Endodermal cell (in vitro differentiated cells): ENCODE data around the gene RAI14. TPM values are rescaled to one million over a fixed set of nuclear protein-coding genes. Genes with fewer than 3 reads are reported as not detected.

Experiments
- DNase-seq: peaks from one replicate; pipeline ENCODE4 v3.0.0-alpha.2; 2017
- H3K27ac ChIP-seq: 2 replicates; pipeline ENCODE4 v1.5.1; 2013; ENCODE audit warnings: mild to moderate bottlenecking, low read depth, low read length, moderate library complexity
- H3K27me3 ChIP-seq: 2 replicates; pipeline ENCODE4 v1.6.1; 2013; ENCODE audit warnings: mild to moderate bottlenecking, low read length, moderate library complexity; ENCODE audit not compliant: insufficient read depth, control insufficient read depth, poor library complexity, severe bottlenecking
- H3K36me3 ChIP-seq: 2 replicates; pipeline ENCODE4 v1.7.0; 2013; ENCODE audit warnings: mild to moderate bottlenecking, low read length, moderate library complexity; ENCODE audit not compliant: control insufficient read depth, insufficient read depth
- H3K4me1 ChIP-seq: one replicate; pipeline ENCODE4 v1.7.0; 2013; ENCODE audit warnings: low read length; ENCODE audit not compliant: control insufficient read depth, insufficient read depth
- H3K4me3 ChIP-seq: 2 replicates; pipeline ENCODE4 v1.5.1; 2013; ENCODE audit warnings: mild to moderate bottlenecking, low read length, moderate library complexity
- H3K9ac ChIP-seq: 2 replicates; pipeline ENCODE4 v1.6.1; 2013; ENCODE audit warnings: mild to moderate bottlenecking, low read length, moderate library complexity; ENCODE audit not compliant: poor library complexity, severe bottlenecking; ENCODE audit errors: extremely low read depth
- H3K9me3 ChIP-seq: 2 replicates; pipeline ENCODE4 v1.6.1; 2013; ENCODE audit warnings: mild to moderate bottlenecking, low read length, moderate library complexity; ENCODE audit not compliant: control insufficient read depth
- H3K27ac Mint-ChIP-seq: 2 replicates; pipeline ENCODE4 v1.8.0; 2020; ENCODE audit warnings: mixed read lengths
- H3K27me3 Mint-ChIP-seq: 2 replicates; pipeline ENCODE4 v1.8.0; 2021; ENCODE audit warnings: mild to moderate bottlenecking, mixed read lengths; ENCODE audit not compliant: insufficient read depth
- H3K36me3 Mint-ChIP-seq: 2 replicates; pipeline ENCODE4 v1.8.0; 2020; ENCODE audit warnings: low read depth, mixed read lengths
- H3K4me1 Mint-ChIP-seq: 2 replicates; pipeline ENCODE4 v1.8.0; 2020; ENCODE audit warnings: mixed read lengths
- H3K4me3 Mint-ChIP-seq: 2 replicates; pipeline ENCODE4 v1.8.0; 2020; ENCODE audit warnings: mild to moderate bottlenecking, moderate library complexity, mixed read lengths
- H3K9me3 Mint-ChIP-seq: 2 replicates; pipeline ENCODE4 v1.8.0; 2020; ENCODE audit warnings: mild to moderate bottlenecking, mixed read lengths
- CTCF ChIP-seq: fragments of 200-600 bp; sonication (generic); conservative IDR thresholded peaks from 2 replicates; pipeline ENCODE4 v1.5.0; 2021; ENCODE audit warnings: antibody characterized with exemption, mild to moderate bottlenecking
- WGBS, 2 experiments: methylation state at CpG; one replicate each; pipeline versions ENCODE4 v1.1.5 to v1.1.7; 2013; ENCODE audit warnings: missing lambda C conversion rate in 2 of 2, mixed read lengths in 1 of 2; ENCODE audit not compliant: insufficient coverage in 1 of 2, insufficient read length in 1 of 2; 5-methylcytosine and 5-hydroxymethylcytosine counted together
- total RNA-seq, 2 donors: library from RNA; stranded (reverse); fragmentation: NEBNext Ultra II Directional in 1 of 2; extraction: Animal tissue kit (Norgen Biotek cat#: 25700) in 1 of 2; gene quantifications; 2 replicates in 1 of 2; 3 replicates in 1 of 2; pipeline ENCODE4 v1.2.1, GENCODE V29; 2021

The RAI14 gene
- total RNA-seq, 2 donors from 2014 or later, result 66.6 to 87.5 TPM

GRCh38 chr5:34843497-34843896 lies 187.4 kb downstream of the RAI14 start:
- H3K9me3 ChIP-seq, result no peaks in the 10 kb centered on the region
- Mint-ChIP-seq H3K36me3 (peaks cover 6% of the 10 kb centered on the region), H3K4me1 (peaks cover 4% of the 10 kb centered on the region), H3K9me3 (peaks cover 3% of the 10 kb centered on the region), H3K27ac (no peak overlapping the region), H3K27me3 (no peaks in the 10 kb centered on the region), H3K4me3 (no peak overlapping the region)
- H3K9ac ChIP-seq, result no peak overlapping the region
- no peak overlapping the region for H3K27ac ChIP-seq
- H3K27me3 ChIP-seq, result no peaks in the 10 kb centered on the region
- H3K4me3 ChIP-seq, result no peak overlapping the region
- no peaks in the 10 kb centered on the region for H3K36me3 ChIP-seq
- no peaks in the 10 kb centered on the region for H3K4me1 ChIP-seq
- WGBS, 2 experiments, result 95% methylated on average over 2 of the region's 2 CpGs; no CpG with 5 or more reads in 1 of the 2 experiments
- TF ChIP-seq CTCF, result no peak
- no peak for DNase-seq

- H3K27me3 ChIP-seq, result no peaks in the 10 kb centered on the region
- H3K9me3 ChIP-seq, result no peaks in the 10 kb centered on the region
- no peak for TF ChIP-seq CTCF
- H3K4me3 ChIP-seq, result no peak overlapping the region
- no peak overlapping the region for H3K27ac Mint-ChIP-seq
- 82 to 100% methylated on average over 1 to 3 of the region's 3 CpGs for WGBS, 2 experiments
- H3K27me3 Mint-ChIP-seq, result no peaks in the 10 kb centered on the region
- peaks cover 3% of the 10 kb centered on the region for H3K9me3 Mint-ChIP-seq
- H3K4me3 Mint-ChIP-seq, result no peak overlapping the region
- no peak overlapping the region for H3K27ac ChIP-seq
- H3K9ac ChIP-seq, result no peak overlapping the region
- no peaks in the 10 kb centered on the region for H3K4me1 ChIP-seq
- peaks cover 4% of the 10 kb centered on the region for H3K4me1 Mint-ChIP-seq
- peaks cover 6% of the 10 kb centered on the region for H3K36me3 Mint-ChIP-seq
- DNase-seq, result no peak
- no peaks in the 10 kb centered on the region for H3K36me3 ChIP-seq
Observed at GRCh38 chr5:34844106-34844505, 188.0 kb downstream of the RAI14 start.

GRCh38 chr5:34844999-34845398 lies 188.9 kb downstream of the RAI14 start:
- Mint-ChIP-seq H3K4me3 (no peak overlapping the region), H3K27me3 (no peaks in the 10 kb centered on the region), H3K9me3 (peaks cover 3% of the 10 kb centered on the region), H3K4me1 (no peaks in the 10 kb centered on the region), H3K36me3 (peaks cover 6% of the 10 kb centered on the region), H3K27ac (no peak overlapping the region)
- no peaks in the 10 kb centered on the region for H3K36me3 ChIP-seq
- WGBS, 2 experiments, result 69 to 90% methylated on average over 3 to 4 of the region's 4 CpGs
- H3K27ac ChIP-seq, result no peak overlapping the region
- no peaks in the 10 kb centered on the region for H3K9me3 ChIP-seq
- no peak overlapping the region for H3K9ac ChIP-seq
- no peak for DNase-seq
- no peaks in the 10 kb centered on the region for H3K4me1 ChIP-seq
- no peaks in the 10 kb centered on the region for H3K27me3 ChIP-seq
- no peak overlapping the region for H3K4me3 ChIP-seq
- no peak for TF ChIP-seq CTCF
